ENCODE measurements around the gene TET1.

DNA sequence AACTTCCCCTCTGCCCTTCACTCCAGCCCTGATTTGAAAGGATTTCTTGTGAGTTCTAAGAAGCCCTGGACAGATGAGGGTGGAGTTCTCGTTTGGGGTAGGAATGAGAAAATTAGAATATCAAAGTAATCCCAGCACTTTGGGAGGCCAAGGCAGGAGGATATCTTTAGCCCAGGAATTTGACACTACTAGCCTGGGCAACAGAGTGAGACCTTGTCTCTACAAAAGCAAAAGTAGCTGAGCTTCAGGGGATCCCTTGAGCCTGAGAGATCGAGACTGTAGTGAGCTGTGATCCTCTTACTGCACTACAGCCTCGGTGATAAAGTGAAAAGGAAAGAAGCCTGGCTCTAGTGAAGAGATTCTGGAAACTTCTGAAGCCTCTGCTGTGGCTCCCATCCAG is 76.2 kb downstream of the TET1 start:
- no peak for TF ChIP-seq POLR2AphosphoS5 (IDR thresholded peaks at IDR 0.05)
- TF ChIP-seq, protein P1, sequence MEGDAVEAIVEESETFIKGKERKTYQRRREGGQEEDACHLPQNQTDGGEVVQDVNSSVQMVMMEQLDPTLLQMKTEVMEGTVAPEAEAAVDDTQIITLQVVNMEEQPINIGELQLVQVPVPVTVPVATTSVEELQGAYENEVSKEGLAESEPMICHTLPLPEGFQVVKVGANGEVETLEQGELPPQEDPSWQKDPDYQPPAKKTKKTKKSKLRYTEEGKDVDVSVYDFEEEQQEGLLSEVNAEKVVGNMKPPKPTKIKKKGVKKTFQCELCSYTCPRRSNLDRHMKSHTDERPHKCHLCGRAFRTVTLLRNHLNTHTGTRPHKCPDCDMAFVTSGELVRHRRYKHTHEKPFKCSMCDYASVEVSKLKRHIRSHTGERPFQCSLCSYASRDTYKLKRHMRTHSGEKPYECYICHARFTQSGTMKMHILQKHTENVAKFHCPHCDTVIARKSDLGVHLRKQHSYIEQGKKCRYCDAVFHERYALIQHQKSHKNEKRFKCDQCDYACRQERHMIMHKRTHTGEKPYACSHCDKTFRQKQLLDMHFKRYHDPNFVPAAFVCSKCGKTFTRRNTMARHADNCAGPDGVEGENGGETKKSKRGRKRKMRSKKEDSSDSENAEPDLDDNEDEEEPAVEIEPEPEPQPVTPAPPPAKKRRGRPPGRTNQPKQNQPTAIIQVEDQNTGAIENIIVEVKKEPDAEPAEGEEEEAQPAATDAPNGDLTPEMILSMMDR (IDR thresholded peaks at IDR 0.05) = no peak
- TF ChIP-seq POLR2A (IDR thresholded peaks at IDR 0.05) = no peak
